DMS79 (cell line): ENCODE measurements around the gene IGLON5.
A peak's percentile ranks its signal among the peaks of the same experiment; 100 is the strongest.

Source experiments
- DNase-seq: peaks from one replicate; lab custom pipeline; 2025; lab: John Stamatoyannopoulos, UW

IGLON5 gene

DNA sequence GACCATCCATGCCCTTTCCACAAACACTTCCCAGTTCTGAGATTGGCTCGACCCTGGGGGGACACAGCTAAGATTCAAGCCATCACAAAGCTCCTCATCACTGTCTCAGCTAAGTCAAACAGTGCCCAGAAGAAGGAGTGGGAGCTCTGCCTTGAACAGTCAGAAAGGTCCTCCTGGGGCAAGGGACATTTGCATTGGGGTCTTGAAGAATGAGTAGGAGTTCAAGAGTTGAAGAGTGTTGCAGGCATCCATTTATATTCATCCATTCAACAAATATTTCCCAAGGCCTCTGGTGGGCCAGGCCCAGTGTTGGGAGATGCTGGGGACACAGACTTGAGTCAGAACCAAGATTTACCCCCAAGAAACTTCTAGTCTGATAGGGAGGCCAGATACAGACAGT is 6.5 kb downstream of the IGLON5 start:
- no peak for DNase-seq

DNA sequence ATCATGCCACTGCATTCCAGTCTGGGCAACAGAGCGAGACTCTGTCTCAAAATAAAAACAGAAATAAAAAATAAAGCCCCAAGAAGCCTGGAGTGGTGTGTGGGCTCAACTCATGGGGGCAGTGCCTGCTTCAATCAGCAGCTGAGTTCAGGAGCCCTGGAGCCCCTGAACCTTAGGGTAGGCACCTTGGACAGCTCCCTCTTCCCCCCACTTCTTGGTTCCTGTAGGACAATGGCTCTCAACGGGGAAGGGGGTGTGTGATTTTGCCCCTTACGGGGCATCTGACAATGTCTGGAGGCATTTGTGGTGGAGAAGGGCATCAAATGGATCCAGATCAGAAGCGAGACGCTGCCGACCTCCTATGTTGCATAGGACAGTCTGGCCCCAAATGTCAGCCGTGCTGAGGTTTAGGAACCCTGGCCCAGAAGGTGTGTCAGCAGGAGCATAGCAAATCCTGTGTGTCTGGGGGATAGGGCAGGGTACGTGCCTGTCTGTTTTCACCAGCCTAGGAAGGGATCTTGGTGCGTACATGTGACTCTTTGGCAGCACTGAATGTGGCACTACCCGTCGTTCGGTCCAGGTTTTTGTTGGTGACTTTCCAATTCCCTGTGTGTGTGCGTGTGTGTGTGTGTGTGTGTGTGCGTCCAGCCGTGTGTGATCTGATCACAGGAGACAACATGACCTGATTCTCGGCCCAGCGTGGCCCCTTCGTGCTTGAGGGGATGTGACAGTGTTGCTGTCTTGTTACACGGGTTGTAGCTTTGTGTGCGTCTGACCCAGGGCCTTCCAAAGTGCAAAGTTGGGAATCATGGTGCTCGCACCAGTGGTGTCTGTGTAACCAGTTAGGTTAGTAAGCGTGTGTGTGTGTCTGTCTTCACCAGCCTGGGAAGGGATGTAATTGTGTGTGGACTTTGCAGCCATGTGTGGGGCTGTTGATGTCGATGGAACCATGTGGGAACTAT is 7.5 kb downstream of the IGLON5 start:
- DNase-seq = no peak

DNA sequence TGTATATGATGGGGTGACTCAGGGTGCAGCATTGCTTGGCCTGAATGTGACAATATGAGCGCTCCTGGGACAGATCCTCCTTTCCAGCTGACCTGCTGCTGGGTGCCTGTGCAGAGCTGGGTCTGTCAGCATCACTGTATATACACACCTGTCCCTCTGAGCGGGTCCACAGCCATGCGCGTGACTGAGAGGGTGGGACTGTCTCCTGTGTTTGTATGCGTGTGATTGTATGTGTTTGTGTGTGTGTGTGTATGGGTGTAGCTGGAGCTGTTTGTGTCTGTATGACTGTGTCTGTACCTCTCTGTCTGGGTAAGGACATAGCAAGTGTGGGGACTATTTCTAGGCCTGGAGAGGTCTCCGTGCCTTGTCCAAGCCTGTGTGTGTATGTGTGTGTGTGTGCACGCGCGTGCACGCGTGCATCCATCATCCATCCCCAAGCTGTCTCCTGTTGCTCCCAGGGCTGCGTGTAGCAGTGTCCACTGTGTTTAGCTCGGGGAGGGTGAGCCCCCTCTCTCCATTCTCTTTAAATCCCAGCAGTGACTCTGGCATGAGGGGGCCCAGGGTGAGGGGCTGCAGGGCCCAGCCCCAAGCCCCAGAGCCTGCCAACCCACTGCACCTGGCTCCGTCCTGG is 8.3 kb downstream of the IGLON5 start:
- peak; percentile 26 for DNase-seq

DNA sequence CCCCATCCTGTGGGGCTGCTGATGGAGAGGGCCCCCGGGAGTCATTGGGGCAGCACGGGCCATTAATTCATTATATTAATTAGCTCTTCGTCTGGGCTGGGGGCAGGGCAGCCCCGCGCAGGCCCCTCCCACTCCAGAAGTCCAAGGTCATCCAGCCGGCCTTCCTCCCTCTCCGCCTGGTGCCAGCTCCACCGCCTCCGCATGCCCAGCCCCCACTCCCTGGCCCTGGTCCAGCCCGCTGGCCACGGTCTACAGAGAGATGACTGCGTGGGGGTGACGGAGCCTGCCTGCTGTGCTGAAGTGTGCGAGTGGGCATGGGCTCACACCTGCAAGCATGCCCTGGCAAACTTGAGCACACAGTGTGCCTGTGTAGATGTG is 8.8 kb downstream of the IGLON5 start:
- DNase-seq = peak; percentile 57

DNA sequence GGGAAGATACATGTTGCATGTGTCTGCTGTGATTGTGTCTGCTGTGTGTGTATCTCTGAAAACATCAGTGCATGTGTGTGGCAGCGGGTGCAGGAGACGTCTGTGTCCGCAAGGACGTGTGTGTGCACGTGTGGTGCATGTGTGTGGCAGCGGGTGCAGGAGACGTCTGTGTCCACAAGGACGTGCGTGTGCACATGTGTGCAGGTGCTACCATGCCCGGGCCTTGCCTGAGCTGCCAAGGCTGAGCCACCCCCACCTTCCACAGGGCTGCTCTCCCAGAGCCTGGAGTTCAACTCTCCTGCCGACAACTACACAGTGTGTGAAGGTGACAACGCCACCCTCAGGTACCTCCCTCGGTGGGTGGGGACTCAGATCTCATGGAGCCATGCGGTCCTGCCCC is 10.4 kb downstream of the IGLON5 start:
- no peak for DNase-seq

DNA sequence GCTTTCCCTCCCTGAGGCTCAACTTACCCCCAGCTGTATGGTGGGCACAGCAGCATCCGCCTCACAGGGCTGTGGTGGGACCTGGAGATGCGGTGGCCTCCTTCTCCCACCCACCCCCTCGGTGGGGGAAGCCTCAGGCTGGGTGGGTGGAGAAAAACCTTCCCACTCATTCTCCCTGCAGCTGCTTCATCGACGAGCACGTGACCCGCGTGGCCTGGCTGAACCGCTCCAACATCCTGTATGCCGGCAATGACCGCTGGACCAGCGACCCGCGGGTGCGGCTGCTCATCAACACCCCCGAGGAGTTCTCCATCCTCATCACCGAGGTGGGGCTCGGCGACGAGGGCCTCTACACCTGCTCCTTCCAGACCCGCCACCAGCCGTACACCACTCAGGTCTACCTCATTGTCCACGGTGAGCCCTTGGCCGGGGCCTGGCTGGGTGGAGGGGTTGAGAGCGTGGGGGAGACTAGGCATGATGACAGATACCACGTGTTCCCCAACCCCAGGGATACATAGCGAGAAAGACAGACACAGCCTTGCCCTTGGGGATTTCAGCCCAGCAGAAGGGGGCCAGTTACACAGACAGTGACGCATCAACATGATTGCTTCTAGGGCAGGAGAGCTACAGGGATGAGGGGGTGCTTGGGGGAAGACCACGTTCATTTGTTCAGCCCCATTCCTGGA is 12.2 kb downstream of the IGLON5 start:
- no peak for DNase-seq

DNA sequence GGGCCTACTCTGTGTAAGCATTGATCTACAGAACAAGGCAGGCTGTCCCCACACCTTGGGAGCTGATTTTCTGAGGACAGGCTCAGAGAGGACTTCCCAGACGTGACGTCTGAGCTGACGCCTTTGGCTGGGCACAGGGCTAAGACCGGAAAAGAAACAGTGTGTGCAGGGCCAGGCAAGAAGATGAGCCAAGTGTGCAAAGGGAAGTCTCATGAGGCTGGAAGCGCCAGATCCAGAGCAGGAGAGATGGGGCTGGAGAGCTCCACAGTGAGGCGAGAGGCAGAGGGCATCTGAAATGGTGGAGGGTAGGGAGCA is 12.7 kb downstream of the IGLON5 start:
- no peak for DNase-seq

DNA sequence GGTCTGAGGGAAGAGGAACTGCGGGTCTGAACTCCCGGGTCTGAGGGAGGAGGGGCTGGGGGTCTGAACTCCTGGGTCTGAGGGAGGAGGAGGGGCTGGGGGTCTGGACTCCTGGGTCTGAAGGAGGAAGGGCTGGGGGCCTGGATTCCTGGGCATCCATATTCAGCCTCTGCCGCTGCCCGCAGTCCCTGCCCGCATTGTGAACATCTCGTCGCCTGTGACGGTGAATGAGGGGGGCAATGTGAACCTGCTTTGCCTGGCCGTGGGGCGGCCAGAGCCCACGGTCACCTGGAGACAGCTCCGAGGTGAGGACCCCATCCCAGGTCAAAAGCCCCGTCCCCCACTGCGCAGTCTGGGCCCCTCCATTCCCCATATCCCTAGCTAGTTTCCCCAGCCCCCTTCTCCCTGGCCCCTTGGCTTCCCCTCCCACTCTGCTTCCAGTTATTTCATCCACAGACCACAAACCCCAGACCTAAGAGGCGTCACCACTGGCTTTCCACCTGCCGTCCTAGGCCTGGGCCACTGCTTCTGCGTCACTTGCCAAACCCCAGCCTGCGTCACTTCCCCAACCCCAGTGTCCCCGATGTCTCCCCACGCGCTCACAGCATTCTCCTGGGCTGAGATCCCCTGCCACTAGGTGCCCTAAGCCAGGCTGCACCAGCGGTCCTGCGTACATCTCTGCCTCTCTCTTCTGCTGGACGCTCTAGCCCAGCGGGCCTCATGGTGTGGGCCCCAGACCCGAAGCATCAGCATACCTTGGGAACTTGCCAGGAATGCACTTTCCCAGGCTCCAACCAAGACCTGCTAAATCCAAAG is 13.9 kb downstream of the IGLON5 start:
- DNase-seq = no peak

DNA sequence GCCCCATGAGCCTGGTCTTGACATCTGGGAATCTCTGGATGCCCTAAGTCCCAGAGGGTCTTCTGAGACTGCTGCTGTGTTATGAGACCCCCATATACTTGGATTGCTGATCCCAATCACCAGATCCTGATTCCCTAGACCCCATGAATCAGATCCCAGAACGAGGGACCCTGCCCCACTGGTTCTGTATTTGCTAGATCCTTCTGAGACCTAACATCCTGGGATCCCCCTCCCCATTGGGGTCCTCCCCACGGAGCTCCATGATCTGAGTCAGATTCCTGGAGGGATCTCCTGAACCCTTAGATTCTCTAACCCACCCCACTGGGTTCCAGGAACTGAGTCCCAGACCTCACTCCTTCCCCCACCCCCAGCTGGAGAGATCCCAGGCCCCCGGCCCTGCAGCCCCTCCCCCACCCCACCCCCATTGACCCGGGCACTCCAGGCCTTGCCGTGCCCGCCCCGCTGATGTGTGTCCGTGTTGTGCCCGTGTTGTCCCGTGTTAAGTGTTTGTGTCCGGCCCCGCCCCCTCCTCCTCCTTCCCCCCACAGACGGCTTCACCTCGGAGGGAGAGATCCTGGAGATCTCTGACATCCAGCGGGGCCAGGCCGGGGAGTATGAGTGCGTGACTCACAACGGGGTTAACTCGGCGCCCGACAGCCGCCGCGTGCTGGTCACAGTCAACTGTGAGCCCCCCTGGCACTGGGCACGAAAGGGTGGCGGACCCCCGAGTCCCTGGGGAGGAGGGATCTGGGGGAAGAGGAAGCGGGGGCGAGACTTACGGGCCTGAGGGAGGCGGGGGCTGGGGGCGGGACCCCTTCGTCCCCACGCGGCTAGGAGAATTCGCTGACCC is 15.0 kb downstream of the IGLON5 start:
- no peak for DNase-seq

DNA sequence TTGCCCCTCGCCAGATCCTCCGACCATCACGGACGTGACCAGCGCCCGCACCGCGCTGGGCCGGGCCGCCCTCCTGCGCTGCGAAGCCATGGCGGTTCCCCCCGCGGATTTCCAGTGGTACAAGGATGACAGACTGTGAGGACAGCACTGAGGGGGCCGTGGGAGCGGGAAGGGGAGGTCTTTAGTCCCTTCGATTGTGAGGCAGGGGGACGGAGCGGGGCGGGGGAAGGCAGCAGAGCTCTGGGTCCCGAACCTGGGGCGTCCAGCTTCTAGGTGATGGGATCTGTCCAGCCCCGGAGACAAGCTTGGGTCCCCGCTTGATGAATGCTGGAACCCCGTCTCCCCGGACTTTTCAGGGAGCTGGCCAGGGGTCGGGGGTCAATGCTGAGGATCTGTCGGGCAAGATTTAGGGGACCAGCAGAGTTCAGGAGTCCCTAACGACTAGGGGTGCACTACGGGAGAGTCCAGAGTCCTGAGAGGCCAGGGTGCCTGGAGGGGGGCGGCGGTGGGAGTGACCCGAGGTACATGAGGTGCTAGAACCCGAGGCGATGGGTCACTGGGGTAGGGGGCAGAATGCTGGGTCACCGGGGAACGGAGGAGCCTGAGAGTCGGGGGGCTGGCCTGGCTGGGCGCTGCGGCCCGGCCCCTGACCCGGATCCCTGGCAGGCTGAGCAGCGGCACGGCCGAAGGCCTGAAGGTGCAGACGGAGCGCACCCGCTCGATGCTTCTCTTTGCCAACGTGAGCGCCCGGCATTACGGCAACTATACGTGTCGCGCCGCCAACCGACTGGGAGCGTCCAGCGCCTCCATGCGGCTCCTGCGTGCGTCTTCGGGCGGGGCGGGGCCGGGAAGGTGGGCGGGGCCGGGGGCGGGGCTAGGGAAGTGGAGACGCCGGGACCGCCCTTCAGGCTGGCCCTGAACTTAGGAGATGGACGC is 15.9 kb downstream of the IGLON5 start:
- no peak for DNase-seq

DNA sequence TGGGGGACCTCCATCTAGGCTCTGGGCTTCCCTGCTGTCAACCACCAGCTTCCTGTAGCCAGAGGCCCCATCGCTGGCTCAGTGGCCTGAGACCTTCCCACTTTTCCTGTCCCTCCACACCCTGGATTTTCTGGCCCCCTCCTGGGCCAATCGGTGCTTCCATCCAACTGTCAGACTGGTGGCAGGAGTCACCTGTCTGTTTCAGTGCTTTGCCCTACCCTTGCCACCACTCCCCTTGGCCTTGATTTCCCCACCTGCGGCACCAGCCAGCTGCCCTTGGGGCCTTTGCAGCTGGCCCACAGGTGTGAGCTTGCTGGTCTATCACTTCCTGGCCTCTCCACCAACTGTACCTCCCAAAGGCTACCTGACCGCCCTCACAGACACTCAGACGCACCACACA is 18.0 kb downstream of the IGLON5 start:
- no peak for DNase-seq

DNA sequence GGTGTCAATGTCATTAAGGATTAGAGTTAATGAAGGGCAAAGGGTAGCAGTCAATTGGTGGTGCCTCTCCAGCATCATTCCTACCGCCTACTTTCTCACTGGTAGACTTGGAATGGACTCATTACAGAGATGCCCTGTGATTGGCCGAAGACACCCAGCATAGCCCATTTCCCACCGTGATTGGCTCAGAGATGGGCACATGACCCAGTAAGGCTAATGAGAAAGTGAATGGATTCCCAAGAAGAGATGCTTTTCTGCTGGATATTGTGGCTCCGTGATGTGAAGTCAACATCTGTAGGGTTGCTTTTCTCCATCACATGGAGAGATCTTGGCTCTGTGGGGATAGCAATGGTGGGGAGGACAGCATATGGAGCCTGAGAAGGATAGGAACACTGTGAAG is 18.9 kb downstream of the IGLON5 start:
- no peak for DNase-seq

DNA sequence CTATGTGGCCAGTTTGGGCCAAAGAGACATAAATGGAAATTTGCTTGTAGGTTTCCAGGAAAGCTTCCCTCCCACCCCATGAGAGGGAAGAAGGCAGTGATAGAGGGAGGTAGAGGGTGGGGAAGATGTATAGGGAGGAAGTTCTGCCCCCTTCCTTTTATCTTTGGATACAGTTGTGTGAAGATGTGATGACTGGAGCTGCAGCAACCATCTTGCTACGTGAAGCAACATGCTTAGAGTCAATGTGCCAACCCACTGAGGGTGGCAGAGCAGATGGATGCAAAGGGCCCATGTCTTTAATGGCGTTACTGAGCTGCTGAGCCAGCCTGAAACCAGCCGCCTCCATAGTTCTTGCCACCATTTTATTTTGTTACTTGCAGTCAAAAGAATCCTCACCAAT is 19.7 kb downstream of the IGLON5 start:
- DNase-seq = no peak

DNA sequence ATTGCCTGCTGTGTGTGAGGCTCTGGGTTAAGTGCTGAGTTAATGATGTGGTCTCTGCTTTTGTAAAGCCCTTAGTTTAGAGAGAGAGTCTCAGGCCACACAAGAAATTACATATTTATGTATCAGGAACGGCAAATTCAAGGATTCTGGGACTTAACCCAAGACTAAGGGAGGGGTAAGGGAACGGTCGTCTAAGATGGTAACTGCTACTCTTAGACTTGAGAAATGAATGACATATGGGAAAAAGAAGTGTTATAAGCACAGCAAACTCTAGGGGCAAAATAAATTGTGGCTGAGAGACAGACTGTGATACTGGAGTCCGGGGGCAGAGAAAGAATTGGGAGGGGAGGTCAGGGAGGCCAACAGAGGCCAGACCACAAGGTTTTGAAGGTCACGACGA is 20.3 kb downstream of the IGLON5 start:
- no peak for DNase-seq

DNA sequence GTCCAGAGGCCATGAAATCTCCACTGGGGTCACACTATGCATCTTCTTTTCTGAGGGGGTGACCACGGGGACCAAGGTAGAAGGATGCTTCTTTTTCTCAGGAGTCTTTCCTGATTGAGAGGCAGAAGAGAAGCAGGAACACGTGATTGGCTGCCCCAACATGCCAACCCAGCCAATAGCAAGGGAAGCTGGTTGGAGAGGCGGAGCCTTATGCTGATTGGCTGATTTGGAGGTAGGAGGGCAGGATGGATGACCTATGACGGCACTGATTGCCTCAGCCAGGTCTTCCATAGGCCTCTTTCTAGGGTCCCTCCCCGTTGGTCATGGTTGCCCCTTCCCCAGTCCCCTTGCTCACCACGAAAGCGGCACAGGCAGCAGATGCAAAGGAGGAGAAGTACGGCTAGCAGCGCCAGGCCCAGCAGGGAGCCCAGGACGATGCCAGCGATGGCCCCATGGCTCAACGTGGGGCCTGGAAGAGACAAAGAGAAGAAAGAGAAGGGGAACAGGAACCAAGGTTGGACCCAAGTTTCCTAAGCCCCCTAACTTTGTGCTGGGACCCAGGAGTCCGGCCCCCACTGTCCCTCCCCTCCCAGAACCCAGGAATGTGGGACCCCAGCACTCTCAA is 22.5 kb downstream of the IGLON5 start:
- no peak for DNase-seq

DNA sequence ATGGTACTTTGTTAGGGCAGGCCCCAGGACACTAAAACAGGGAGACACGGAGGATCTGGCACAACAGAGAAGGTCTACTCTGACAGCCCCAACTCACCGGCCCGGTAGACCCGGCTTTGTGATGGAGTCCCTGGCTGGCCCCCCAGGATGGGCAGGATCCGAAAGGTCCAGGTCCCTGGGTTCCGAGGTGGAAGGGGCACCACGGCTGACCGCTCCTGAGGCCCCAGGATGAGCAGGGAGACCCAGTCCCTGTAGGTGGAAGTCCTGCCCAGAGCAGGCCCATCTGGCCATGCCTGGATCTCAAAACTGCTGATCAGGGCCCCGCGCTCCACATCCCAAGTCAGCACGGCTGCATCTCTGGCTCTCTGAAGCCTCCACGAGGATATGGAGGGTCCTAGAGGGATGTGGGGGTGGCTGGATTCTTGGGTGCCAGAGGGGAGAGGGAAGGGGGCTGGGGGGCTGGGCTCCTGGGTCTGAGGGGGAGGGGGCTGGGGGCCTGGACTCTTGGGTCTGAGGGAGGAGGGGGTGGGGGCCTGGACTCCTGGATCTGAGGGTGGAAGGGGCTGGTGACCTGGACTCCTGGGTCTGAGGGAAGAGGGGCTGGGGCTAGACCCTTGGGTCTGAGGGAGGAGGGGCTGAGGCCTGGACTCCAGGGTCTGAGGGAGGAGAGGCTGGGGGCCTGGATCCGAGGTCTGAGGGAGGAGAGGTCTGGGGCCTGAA is 25.9 kb downstream of the IGLON5 start:
- DNase-seq = no peak

DNA sequence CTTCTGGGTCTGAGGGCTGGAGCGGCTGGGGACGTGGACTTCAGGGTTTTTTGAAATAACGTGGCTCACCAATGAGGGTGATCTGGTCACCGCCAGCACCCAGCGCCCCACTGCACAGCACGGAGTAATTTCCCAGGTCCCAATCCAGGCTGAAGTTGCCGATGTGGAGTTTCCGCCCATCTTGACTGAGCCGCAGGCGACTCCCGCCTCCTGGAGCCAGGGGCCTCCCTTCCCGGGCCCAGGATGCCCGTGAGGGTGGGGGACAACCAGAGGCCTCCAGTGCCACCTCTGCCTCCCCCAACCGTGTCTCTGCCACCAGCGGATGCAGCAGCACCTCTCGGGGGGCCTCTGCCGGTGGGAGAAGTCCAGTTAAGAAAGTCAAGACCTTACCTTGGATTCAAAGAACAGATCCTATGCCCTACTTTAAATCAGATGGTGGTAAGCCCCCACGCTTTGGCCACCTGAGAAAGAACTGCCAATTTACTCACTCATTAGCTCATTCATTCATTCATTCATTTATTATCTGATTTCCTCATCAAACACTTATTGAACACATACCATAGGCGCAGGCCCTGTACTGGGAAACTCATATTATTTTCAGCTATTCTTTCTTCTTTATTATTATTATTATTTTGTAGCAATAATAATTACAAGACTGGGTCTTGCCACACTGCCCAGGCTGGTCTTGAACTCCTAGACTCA is 26.6 kb downstream of the IGLON5 start:
- DNase-seq = no peak

DNA sequence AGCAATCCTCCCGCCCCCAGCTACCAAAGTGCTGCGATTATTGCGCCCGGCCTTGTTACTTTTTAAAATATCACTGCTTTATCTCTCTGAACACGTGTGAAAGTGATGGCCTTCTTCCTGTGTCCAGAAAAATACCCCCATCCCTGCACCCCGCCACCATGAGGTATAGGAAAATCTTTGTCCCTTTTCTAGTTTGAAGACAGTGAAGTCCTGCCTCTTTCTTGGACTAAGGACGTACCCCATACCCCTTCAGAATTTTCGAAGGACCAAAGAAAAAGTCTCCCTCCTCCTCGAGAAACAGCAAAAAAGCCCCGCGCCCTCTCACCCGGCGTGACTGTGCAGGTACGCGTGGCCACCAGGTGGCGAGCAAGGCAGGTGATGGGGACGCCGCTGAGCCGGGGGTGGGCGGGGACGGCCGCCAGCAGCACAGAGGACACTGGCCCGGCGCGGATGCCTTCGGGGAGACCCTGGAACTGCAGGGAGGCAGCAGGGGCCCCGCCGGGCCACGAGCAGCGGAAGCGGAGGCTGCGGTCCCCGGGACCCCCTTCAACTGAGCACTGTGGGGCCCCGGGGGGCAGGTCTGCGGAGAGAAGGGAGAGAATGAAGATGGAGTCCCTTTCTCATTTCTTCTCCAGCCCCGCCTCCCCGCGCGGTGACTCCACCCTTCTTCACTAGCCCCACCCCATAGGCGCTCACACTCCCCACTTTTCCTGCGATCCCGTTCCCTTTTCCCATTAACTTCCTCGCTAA is 27.3 kb downstream of the IGLON5 start:
- DNase-seq = peak; percentile 63
